Panc1 (cell line): ENCODE data around the gene SOCS6. TPM values are rescaled to one million over a fixed set of nuclear protein-coding genes. Genes with fewer than 3 reads are reported as not detected.

ENCODE experiments used
- ATAC-seq: fragments of 200-7000 bp; cut with Tn5 transposase; 2 replicates; pipeline ENCODE4 v1.9.1; 2020; ENCODE audit warnings: mild to moderate bottlenecking, moderate library complexity
- BruUV-seq: library from RNA; stranded (reverse); fragments of 400-500 nt; replicated peaks from 2 replicates; lab custom pipeline; 2021; lab: Mats Ljungman, UMichigan
- CTCF ChIA-PET: fragments of 300-600 bp; sonication (Branson Sonifier 250); formaldehyde crosslinking; loops from one replicate; lab custom pipeline; 2022; ENCODE audit warnings: antibody characterized with exemption; lab: Charles Lee
- POLR2A ChIA-PET: fragments of 300-600 bp; sonication (Branson Sonifier 250); formaldehyde crosslinking; loops from one replicate; lab custom pipeline; 2022; ENCODE audit warnings: antibody characterized with exemption; lab: Charles Lee
- DNase-seq: peaks from one replicate; pipeline ENCODE4 v3.0.0-alpha.2; 2010; ENCODE audit warnings: low read depth, low spot score
- H3K27ac ChIP-seq: 2 replicates; pipeline ENCODE4 v1.5.1; 2011; ENCODE audit warnings: mild to moderate bottlenecking, low read length, inconsistent platforms
- H3K27me3 ChIP-seq: fragments of 200-500 bp; sonication (Bioruptor generic); 2 replicates; pipeline ENCODE4 v1.6.0; 2014; ENCODE audit warnings: low read length, inconsistent platforms; ENCODE audit not compliant: control insufficient read depth, insufficient read depth
- H3K36me3 ChIP-seq: fragments of 200-500 bp; sonication (Bioruptor generic); 2 replicates; pipeline ENCODE4 v1.5.1; 2014; ENCODE audit warnings: inconsistent platforms, mild to moderate bottlenecking, low read length, moderate library complexity; ENCODE audit not compliant: control insufficient read depth, insufficient read depth
- H3K4me1 ChIP-seq: 2 replicates; pipeline ENCODE4 v1.5.1; 2011; ENCODE audit warnings: inconsistent platforms, mild to moderate bottlenecking, low read length, moderate library complexity; ENCODE audit not compliant: control insufficient read depth, insufficient read depth
- H3K4me3 ChIP-seq, 2 experiments: 2 replicates each; pipeline ENCODE4 v1.5.1; 2011 to 2012; ENCODE audit warnings: low read depth in 2 of 2, low read length in 2 of 2, mild to moderate bottlenecking in 2 of 2, inconsistent platforms in 1 of 2, moderate library complexity in 1 of 2
- H3K9me3 ChIP-seq: fragments of 200-500 bp; sonication (Bioruptor generic); 2 replicates; pipeline ENCODE4 v1.5.1; 2014; ENCODE audit warnings: low read depth, mild to moderate bottlenecking, inconsistent platforms, low read length, moderate library complexity; ENCODE audit not compliant: control insufficient read depth, insufficient read depth
- POLR2AphosphoS5 ChIP-seq: IDR thresholded peaks from 2 replicates; pipeline ENCODE4 v1.6.1; 2012; ENCODE audit warnings: mild to moderate bottlenecking, low read depth, low read length, moderate library complexity
- SIN3A ChIP-seq: IDR thresholded peaks from 2 replicates; pipeline ENCODE4 v1.6.1; 2012; ENCODE audit warnings: low read depth, mild to moderate bottlenecking, low read length, moderate library complexity, borderline replicate concordance; ENCODE audit not compliant: insufficient read depth
- TCF7L2 ChIP-seq: IDR thresholded peaks from 2 replicates; pipeline ENCODE4 v1.6.1; 2011; ENCODE audit warnings: mild to moderate bottlenecking, low read depth, low read length, inconsistent platforms
- in situ Hi-C: cut with HindIII; loops from 2 replicates; pipeline ENCODE4 v1.10.0; 2016; ENCODE audit warnings: low sequenced_read_pairs, low pct_unique_long_range_greater_than_20kb
- intact Hi-C: fragments of 100-400 bp; cut with micrococcal nuclease; formaldehyde crosslinking; loops from one replicate; pipeline ENCODE4 v1.10.0; 2022; ENCODE audit not compliant: unreplicated experiment
- total RNA-seq: library from RNA; stranded (reverse); gene quantifications from one replicate; pipeline ENCODE4 v1.2.1, GENCODE V29; 2021; ENCODE audit not compliant: unreplicated experiment
- TF ChIP-seq, protein P1 (sequence below), 2 experiments: IDR thresholded peaks; 2 replicates each; pipeline ENCODE4 v1.6.1; 2011 to 2012; ENCODE audit warnings: low read depth in 2 of 2, control low read depth in 1 of 2, low read length in 1 of 2, mild to moderate bottlenecking in 1 of 2, moderate library complexity in 1 of 2; ENCODE audit not compliant: insufficient read depth in 1 of 2
- TF ChIP-seq, protein P2 (sequence below): fragments of 450-650 bp; IDR thresholded peaks from 2 replicates; pipeline ENCODE4 v1.5.1; 2017; ENCODE audit warnings: mild to moderate bottlenecking

Gene SOCS6
- total RNA-seq, 1 experiment from 2014 or later: 43.0 TPM

DNA sequence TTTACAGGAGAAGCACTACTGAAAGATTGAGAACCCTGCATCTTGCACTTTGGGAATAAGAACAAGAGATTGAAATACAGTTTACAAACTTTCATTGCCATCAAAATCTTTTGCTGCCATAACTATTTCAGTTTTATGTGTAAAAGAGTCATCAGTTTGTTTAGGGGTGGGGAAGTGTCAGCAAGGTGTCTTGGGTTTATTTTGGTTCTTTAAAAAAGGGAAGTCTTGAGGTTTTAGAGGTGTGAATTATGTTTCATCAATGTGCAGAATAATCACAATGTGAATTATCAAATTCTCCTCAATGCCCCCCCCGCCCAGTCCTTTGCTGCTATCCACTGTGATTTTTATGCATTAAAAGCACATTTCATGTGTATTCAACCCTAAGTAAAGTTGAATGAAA lies 37.4 kb downstream of the SOCS6 start:
- POLR2A ChIA-PET: no interaction called here
- CTCF ChIA-PET: no interaction called here
- Histone ChIP-seq H3K9me3 (no peaks in the 10 kb centered on the region), H3K4me3 (no peak overlapping the region), H3K27me3 (no peaks in the 10 kb centered on the region), H3K4me1 (peaks cover 14% of the 10 kb centered on the region; the same call in 1 of the 2 replicates), H3K27ac (peak overlapping the region; percentile 9), H3K36me3 (peaks cover 12% of the 10 kb centered on the region)
- TF ChIP-seq, protein P1, sequence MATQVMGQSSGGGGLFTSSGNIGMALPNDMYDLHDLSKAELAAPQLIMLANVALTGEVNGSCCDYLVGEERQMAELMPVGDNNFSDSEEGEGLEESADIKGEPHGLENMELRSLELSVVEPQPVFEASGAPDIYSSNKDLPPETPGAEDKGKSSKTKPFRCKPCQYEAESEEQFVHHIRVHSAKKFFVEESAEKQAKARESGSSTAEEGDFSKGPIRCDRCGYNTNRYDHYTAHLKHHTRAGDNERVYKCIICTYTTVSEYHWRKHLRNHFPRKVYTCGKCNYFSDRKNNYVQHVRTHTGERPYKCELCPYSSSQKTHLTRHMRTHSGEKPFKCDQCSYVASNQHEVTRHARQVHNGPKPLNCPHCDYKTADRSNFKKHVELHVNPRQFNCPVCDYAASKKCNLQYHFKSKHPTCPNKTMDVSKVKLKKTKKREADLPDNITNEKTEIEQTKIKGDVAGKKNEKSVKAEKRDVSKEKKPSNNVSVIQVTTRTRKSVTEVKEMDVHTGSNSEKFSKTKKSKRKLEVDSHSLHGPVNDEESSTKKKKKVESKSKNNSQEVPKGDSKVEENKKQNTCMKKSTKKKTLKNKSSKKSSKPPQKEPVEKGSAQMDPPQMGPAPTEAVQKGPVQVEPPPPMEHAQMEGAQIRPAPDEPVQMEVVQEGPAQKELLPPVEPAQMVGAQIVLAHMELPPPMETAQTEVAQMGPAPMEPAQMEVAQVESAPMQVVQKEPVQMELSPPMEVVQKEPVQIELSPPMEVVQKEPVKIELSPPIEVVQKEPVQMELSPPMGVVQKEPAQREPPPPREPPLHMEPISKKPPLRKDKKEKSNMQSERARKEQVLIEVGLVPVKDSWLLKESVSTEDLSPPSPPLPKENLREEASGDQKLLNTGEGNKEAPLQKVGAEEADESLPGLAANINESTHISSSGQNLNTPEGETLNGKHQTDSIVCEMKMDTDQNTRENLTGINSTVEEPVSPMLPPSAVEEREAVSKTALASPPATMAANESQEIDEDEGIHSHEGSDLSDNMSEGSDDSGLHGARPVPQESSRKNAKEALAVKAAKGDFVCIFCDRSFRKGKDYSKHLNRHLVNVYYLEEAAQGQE (IDR thresholded peaks at IDR 0.05; ENCODE audit: insufficient read depth in 1 of 2, low read depth in 2 of 2, low read length in 1 of 2): no peak
- TF ChIP-seq POLR2AphosphoS5: no peak
- TF ChIP-seq, protein P2, sequence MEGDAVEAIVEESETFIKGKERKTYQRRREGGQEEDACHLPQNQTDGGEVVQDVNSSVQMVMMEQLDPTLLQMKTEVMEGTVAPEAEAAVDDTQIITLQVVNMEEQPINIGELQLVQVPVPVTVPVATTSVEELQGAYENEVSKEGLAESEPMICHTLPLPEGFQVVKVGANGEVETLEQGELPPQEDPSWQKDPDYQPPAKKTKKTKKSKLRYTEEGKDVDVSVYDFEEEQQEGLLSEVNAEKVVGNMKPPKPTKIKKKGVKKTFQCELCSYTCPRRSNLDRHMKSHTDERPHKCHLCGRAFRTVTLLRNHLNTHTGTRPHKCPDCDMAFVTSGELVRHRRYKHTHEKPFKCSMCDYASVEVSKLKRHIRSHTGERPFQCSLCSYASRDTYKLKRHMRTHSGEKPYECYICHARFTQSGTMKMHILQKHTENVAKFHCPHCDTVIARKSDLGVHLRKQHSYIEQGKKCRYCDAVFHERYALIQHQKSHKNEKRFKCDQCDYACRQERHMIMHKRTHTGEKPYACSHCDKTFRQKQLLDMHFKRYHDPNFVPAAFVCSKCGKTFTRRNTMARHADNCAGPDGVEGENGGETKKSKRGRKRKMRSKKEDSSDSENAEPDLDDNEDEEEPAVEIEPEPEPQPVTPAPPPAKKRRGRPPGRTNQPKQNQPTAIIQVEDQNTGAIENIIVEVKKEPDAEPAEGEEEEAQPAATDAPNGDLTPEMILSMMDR: no peak
- no peak for TF ChIP-seq TCF7L2
- no peak for TF ChIP-seq SIN3A
- intact Hi-C loops (no loop called here), in situ Hi-C loops (no loop called here)
- no TSS peak for BruUV-seq
- ATAC-seq (no peak), DNase-seq (no peak)

DNA sequence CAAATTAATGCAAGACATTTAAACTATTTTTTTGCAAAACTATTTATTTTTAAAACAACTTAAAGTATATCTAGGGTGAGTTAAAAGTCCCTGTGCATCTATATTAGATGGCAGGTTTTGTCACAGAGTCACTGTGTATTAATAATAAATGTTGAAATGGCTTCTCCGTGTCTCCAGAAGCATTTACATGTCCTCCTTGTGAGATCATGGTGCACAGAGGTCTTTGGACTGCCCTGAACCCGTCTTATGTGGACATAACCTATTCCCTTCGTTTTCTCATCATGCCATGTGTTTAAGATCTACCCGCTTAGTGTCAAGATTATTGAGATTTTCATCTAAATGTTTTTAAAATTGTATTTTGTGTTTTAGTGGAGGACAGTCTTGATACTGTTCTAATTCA lies 39.3 kb downstream of the SOCS6 start:
- Histone ChIP-seq H3K9me3 (no peaks in the 10 kb centered on the region), H3K27ac (peak overlapping the region; percentile 29; the same call in 1 of the 2 replicates), H3K36me3 (peaks cover 12% of the 10 kb centered on the region), H3K4me1 (peaks cover 1% of the 10 kb centered on the region; the same call in 1 of the 2 replicates), H3K27me3 (no peaks in the 10 kb centered on the region), H3K4me3 (no peak overlapping the region)
- DNase-seq: no peak
- CTCF ChIA-PET: no interaction called here
- intact Hi-C loops: no loop called here
- POLR2A ChIA-PET: no interaction called here
- in situ Hi-C loops: no loop called here
- ATAC-seq: no peak
- BruUV-seq: no TSS peak
- no peak for TF ChIP-seq TCF7L2
- no peak for TF ChIP-seq POLR2AphosphoS5
- TF ChIP-seq SIN3A: no peak
- TF ChIP-seq, protein P2: no peak
- TF ChIP-seq, protein P1 (IDR thresholded peaks at IDR 0.05; ENCODE audit: insufficient read depth in 1 of 2, low read depth in 2 of 2, low read length in 1 of 2): no peak
